ENCODE measurements around the gene PDE6A. TPM values are rescaled to one million over a fixed set of nuclear protein-coding genes. Genes with fewer than 3 reads are reported as not detected.

The PDE6A gene
- polyA plus RNA-seq, 1 donor: 1.0 TPM

Other genes starting within 250 kb of the PDE6A start
- gene PPARGC1B, start 214.5 kb downstream of the PDE6A start, polyA plus RNA-seq: 6.6 TPM
- gene SLC26A2, start 16.0 kb upstream of the PDE6A start, polyA plus RNA-seq: 88.7 TPM
- gene TIGD6, start 55.9 kb upstream of the PDE6A start, polyA plus RNA-seq: 5.4 TPM
- 36.8 TPM for gene HMGXB3, start 55.9 kb upstream of the PDE6A start, polyA plus RNA-seq
- gene CSF1R, start 141.8 kb upstream of the PDE6A start, polyA plus RNA-seq: 31.0 TPM
- gene PDGFRB, start 211.1 kb upstream of the PDE6A start, polyA plus RNA-seq: 18.6 TPM
- 196 TPM for gene CDX1, start 222.0 kb upstream of the PDE6A start, polyA plus RNA-seq
- 5.7 TPM for gene SLC6A7, start 245.3 kb upstream of the PDE6A start, polyA plus RNA-seq

Measured in large intestine (tissue), 1 donor.